ENCODE results near the gene ADCY10.
"Not testable (repeated sequence)": the region's sequence is repeated elsewhere in the genome, so short reads cannot be mapped to it uniquely, and the experiment has no call there.

- TF ChIP-seq CTCF (IDR thresholded peaks at IDR 0.05; ENCODE audit: low read length); EZH2 (IDR thresholded peaks at IDR 0.05; ENCODE audit: borderline replicate concordance, low read length): not testable (repeated sequence)
Measured at GRCh38 chr1:167866326-167866725, 47.6 kb downstream of the ADCY10 start.

Data from OCI-LY1 (cell line).